ENCODE data around the gene CHRNA4.
"Not testable (repeated sequence)": the region's sequence is repeated elsewhere in the genome, so short reads cannot be mapped to it uniquely, and the experiment has no call there.

The CHRNA4 gene

GRCh38 chr20:63336232-63336752 lies 24.9 kb downstream of the CHRNA4 start:
- H3K36me3 ChIP-seq (ENCODE audit: insufficient read depth, insufficient read length, low read length): no peaks in the 10 kb centered on the region
- H3K4me3 ChIP-seq (ENCODE audit: insufficient read length, low read depth): no peak overlapping the region
- H3K9ac ChIP-seq (ENCODE audit: insufficient read length, low read depth): no peak overlapping the region
- H3K4me1 ChIP-seq (ENCODE audit: insufficient read depth, insufficient read length): no peaks in the 10 kb centered on the region
- TF ChIP-seq ZNF274 (IDR thresholded peaks at IDR 0.05; ENCODE audit: low read depth, low read length) (no peak), YY1 (IDR thresholded peaks at IDR 0.05; ENCODE audit: insufficient read depth, insufficient read length) (no peak), SUZ12 (IDR thresholded peaks at IDR 0.05; ENCODE audit: extremely low read depth, insufficient read depth, insufficient read length) (no peak)
- H3K9me3 ChIP-seq (ENCODE audit: insufficient read depth, low read length): peaks cover 17% of the 10 kb centered on the region; the same call in 1 of the 2 replicates
- peaks cover 3% of the 10 kb centered on the region for H3K27me3 ChIP-seq (ENCODE audit: insufficient read depth, insufficient read length)
- DNase-seq (ENCODE audit: low read depth, low spot score): no peak

- no peak for DNase-seq (ENCODE audit: low read depth, low spot score)
- peaks cover 3% of the 10 kb centered on the region for H3K27me3 ChIP-seq (ENCODE audit: insufficient read depth, insufficient read length)
- no peak overlapping the region for H3K4me3 ChIP-seq (ENCODE audit: insufficient read length, low read depth)
- H3K36me3 ChIP-seq (ENCODE audit: insufficient read depth, insufficient read length, low read length): no peaks in the 10 kb centered on the region
- TF ChIP-seq YY1 (IDR thresholded peaks at IDR 0.05; ENCODE audit: insufficient read depth, insufficient read length) (no peak), ZNF274 (IDR thresholded peaks at IDR 0.05; ENCODE audit: low read depth, low read length) (no peak), SUZ12 (IDR thresholded peaks at IDR 0.05; ENCODE audit: extremely low read depth, insufficient read depth, insufficient read length) (no peak)
- H3K9ac ChIP-seq (ENCODE audit: insufficient read length, low read depth): no peak overlapping the region
- H3K4me1 ChIP-seq (ENCODE audit: insufficient read depth, insufficient read length): peaks cover 1% of the 10 kb centered on the region
- H3K9me3 ChIP-seq (ENCODE audit: insufficient read depth, low read length): peaks cover 17% of the 10 kb centered on the region; the same call in 1 of the 2 replicates
These were observed 25.4 kb downstream of the CHRNA4 start for GRCh38 chr20:63335711-63336110.

- not testable (repeated sequence) for H3K27me3 ChIP-seq (ENCODE audit: insufficient read depth, insufficient read length); H3K9ac ChIP-seq (ENCODE audit: insufficient read length, low read depth); H3K4me3 ChIP-seq (ENCODE audit: insufficient read length, low read depth); H3K4me1 ChIP-seq (ENCODE audit: insufficient read depth, insufficient read length); H3K36me3 ChIP-seq (ENCODE audit: insufficient read depth, insufficient read length, low read length); DNase-seq (ENCODE audit: low read depth, low spot score)
- TF ChIP-seq YY1 (IDR thresholded peaks at IDR 0.05; ENCODE audit: insufficient read depth, insufficient read length): peak; percentile 52
- peaks cover 17% of the 10 kb centered on the region; the same call in 1 of the 2 replicates for H3K9me3 ChIP-seq (ENCODE audit: insufficient read depth, low read length)
These were observed 26.1 kb downstream of the CHRNA4 start for GRCh38 chr20:63335060-63335459.

GRCh38 chr20:63334356-63334755 lies 26.8 kb downstream of the CHRNA4 start:
- peaks cover 17% of the 10 kb centered on the region; the same call in 1 of the 2 replicates for H3K9me3 ChIP-seq (ENCODE audit: insufficient read depth, low read length)
- no peak for TF ChIP-seq ZNF274 (IDR thresholded peaks at IDR 0.05; ENCODE audit: low read depth, low read length)
- no peak for TF ChIP-seq YY1 (IDR thresholded peaks at IDR 0.05; ENCODE audit: insufficient read depth, insufficient read length)
- no peak for TF ChIP-seq SUZ12 (IDR thresholded peaks at IDR 0.05; ENCODE audit: extremely low read depth, insufficient read depth, insufficient read length)
- peaks cover 3% of the 10 kb centered on the region for H3K27me3 ChIP-seq (ENCODE audit: insufficient read depth, insufficient read length)
- no peak overlapping the region for H3K4me3 ChIP-seq (ENCODE audit: insufficient read length, low read depth)
- H3K9ac ChIP-seq (ENCODE audit: insufficient read length, low read depth): no peak overlapping the region
- H3K36me3 ChIP-seq (ENCODE audit: insufficient read depth, insufficient read length, low read length): no peaks in the 10 kb centered on the region
- no peak for DNase-seq (ENCODE audit: low read depth, low spot score)
- H3K4me1 ChIP-seq (ENCODE audit: insufficient read depth, insufficient read length): peaks cover 1% of the 10 kb centered on the region

GRCh38 chr20:63333241-63333836 lies 27.8 kb downstream of the CHRNA4 start:
- Histone ChIP-seq H3K9ac (ENCODE audit: insufficient read length, low read depth) (no peak overlapping the region), H3K36me3 (ENCODE audit: insufficient read depth, insufficient read length, low read length) (no peaks in the 10 kb centered on the region), H3K4me1 (ENCODE audit: insufficient read depth, insufficient read length) (peaks cover 1% of the 10 kb centered on the region), H3K27me3 (ENCODE audit: insufficient read depth, insufficient read length) (peaks cover 3% of the 10 kb centered on the region), H3K4me3 (ENCODE audit: insufficient read length, low read depth) (no peak overlapping the region), H3K9me3 (ENCODE audit: insufficient read depth, low read length) (peaks cover 17% of the 10 kb centered on the region; the same call in 1 of the 2 replicates)
- no peak for DNase-seq (ENCODE audit: low read depth, low spot score)
- no peak for TF ChIP-seq ZNF274 (IDR thresholded peaks at IDR 0.05; ENCODE audit: low read depth, low read length)
- no peak for TF ChIP-seq SUZ12 (IDR thresholded peaks at IDR 0.05; ENCODE audit: extremely low read depth, insufficient read depth, insufficient read length)
- no peak for TF ChIP-seq YY1 (IDR thresholded peaks at IDR 0.05; ENCODE audit: insufficient read depth, insufficient read length)

GRCh38 chr20:63332488-63333240 lies 28.5 kb downstream of the CHRNA4 start:
- no peaks in the 10 kb centered on the region for H3K27me3 ChIP-seq (ENCODE audit: insufficient read depth, insufficient read length)
- DNase-seq (ENCODE audit: low read depth, low spot score): no peak
- H3K4me1 ChIP-seq (ENCODE audit: insufficient read depth, insufficient read length): peaks cover 1% of the 10 kb centered on the region
- TF ChIP-seq YY1 (IDR thresholded peaks at IDR 0.05; ENCODE audit: insufficient read depth, insufficient read length): no peak
- no peak for TF ChIP-seq ZNF274 (IDR thresholded peaks at IDR 0.05; ENCODE audit: low read depth, low read length)
- no peak for TF ChIP-seq SUZ12 (IDR thresholded peaks at IDR 0.05; ENCODE audit: extremely low read depth, insufficient read depth, insufficient read length)
- H3K9me3 ChIP-seq (ENCODE audit: insufficient read depth, low read length): peaks cover 17% of the 10 kb centered on the region; the same call in 1 of the 2 replicates
- no peaks in the 10 kb centered on the region for H3K36me3 ChIP-seq (ENCODE audit: insufficient read depth, insufficient read length, low read length)
- H3K9ac ChIP-seq (ENCODE audit: insufficient read length, low read depth): no peak overlapping the region
- H3K4me3 ChIP-seq (ENCODE audit: insufficient read length, low read depth): no peak overlapping the region

- Histone ChIP-seq H3K27me3 (ENCODE audit: insufficient read depth, insufficient read length) (no peaks in the 10 kb centered on the region), H3K4me3 (ENCODE audit: insufficient read length, low read depth) (no peak overlapping the region), H3K9me3 (ENCODE audit: insufficient read depth, low read length) (peaks cover 17% of the 10 kb centered on the region; the same call in 1 of the 2 replicates), H3K4me1 (ENCODE audit: insufficient read depth, insufficient read length) (peaks cover 1% of the 10 kb centered on the region), H3K36me3 (ENCODE audit: insufficient read depth, insufficient read length, low read length) (no peaks in the 10 kb centered on the region), H3K9ac (ENCODE audit: insufficient read length, low read depth) (no peak overlapping the region)
- no peak for TF ChIP-seq SUZ12 (IDR thresholded peaks at IDR 0.05; ENCODE audit: extremely low read depth, insufficient read depth, insufficient read length)
- TF ChIP-seq YY1 (IDR thresholded peaks at IDR 0.05; ENCODE audit: insufficient read depth, insufficient read length): no peak
- no peak for TF ChIP-seq ZNF274 (IDR thresholded peaks at IDR 0.05; ENCODE audit: low read depth, low read length)
- no peak for DNase-seq (ENCODE audit: low read depth, low spot score)
These were observed 29.3 kb downstream of the CHRNA4 start for GRCh38 chr20:63331741-63332400.

All from NT2/D1 (cell line).